ENCODE data around the gene PRRG4. TPM values are rescaled to one million over a fixed set of nuclear protein-coding genes. Genes with fewer than 3 reads are reported as not detected.

PRRG4 gene
- polyA plus RNA-seq, 1 donor (not counting 4 experiments of a cell fraction or from before 2014, with no cell fraction given), result 10.0 TPM

GRCh38 chr11:32843544-32843943, 13.8 kb downstream of the PRRG4 start:
- dilution Hi-C loops (cut with MboI; ENCODE audit: extremely low pct_ligation_motif_present, low sequenced_read_pairs), result no loop called here
- no peaks in the 10 kb centered on the region for H3K9me1 ChIP-seq (ENCODE audit: control insufficient read depth, extremely low read depth, insufficient read depth, low read length)
- no peaks in the 10 kb centered on the region for H3K9me3 ChIP-seq (ENCODE audit: control insufficient read depth, low read depth, low read length)
- no peak overlapping the region for H3K4me2 ChIP-seq (ENCODE audit: control insufficient read depth, extremely low read depth, insufficient read depth, low read depth, low read length)
- no peak overlapping the region for H3K27ac ChIP-seq (ENCODE audit: control insufficient read depth, insufficient read depth, low read length)
- no peaks in the 10 kb centered on the region for H3K27me3 ChIP-seq (ENCODE audit: control insufficient read depth, extremely low read depth, insufficient read depth, low read length)
- H3K4me1 ChIP-seq (ENCODE audit: control insufficient read depth, extremely low read depth, insufficient read depth, low read length), result peaks cover 8% of the 10 kb centered on the region
- no peak overlapping the region for H2AFZ ChIP-seq (ENCODE audit: control insufficient read depth, low read length)
- no peaks in the 10 kb centered on the region for H3K79me2 ChIP-seq (ENCODE audit: control insufficient read depth, insufficient read depth, low read length)
- H3K9ac ChIP-seq (ENCODE audit: control insufficient read depth, extremely low read depth, insufficient read depth, low read length), result no peak overlapping the region
- peaks cover 0 to 5% of the 10 kb centered on the region in 2 experiments for H3K36me3 ChIP-seq (ENCODE audit: control insufficient read depth in 2 of 2, extremely low read depth in 1 of 2, insufficient read depth in 2 of 2, low read length in 2 of 2)
- no peaks in the 10 kb centered on the region for H4K20me1 ChIP-seq (ENCODE audit: control insufficient read depth, extremely low read depth, insufficient read depth, low read length)
- no peak for FAIRE-seq
- DNase-seq (ENCODE audit: low read depth, low spot score), result no peak
- TF ChIP-seq CTCF (optimal IDR thresholded peaks at IDR 0.05 in 1 of 3, IDR thresholded peaks at IDR 0.05 in 1 of 3, conservative IDR thresholded peaks at IDR 0.05 in 1 of 3; ENCODE audit: extremely low read depth in 1 of 3, insufficient read depth in 2 of 3, low read length in 3 of 3) (no peak), EZH2 (IDR thresholded peaks at IDR 0.05; ENCODE audit: low read length) (no peak)
- H3K4me3 ChIP-seq (ENCODE audit: control insufficient read depth in 2 of 3, extremely low read depth in 1 of 3, insufficient read depth in 2 of 3, low read depth in 1 of 3, low read length in 3 of 3), result no peak overlapping the region

GRCh38 chr11:32847511-32847910, 17.8 kb downstream of the PRRG4 start:
- no peak for TF ChIP-seq EZH2 (IDR thresholded peaks at IDR 0.05; ENCODE audit: low read length)
- no peak for TF ChIP-seq CTCF (optimal IDR thresholded peaks at IDR 0.05 in 1 of 3, IDR thresholded peaks at IDR 0.05 in 1 of 3, conservative IDR thresholded peaks at IDR 0.05 in 1 of 3; ENCODE audit: extremely low read depth in 1 of 3, insufficient read depth in 2 of 3, low read length in 3 of 3)
- no peaks in the 10 kb centered on the region for H3K9me3 ChIP-seq (ENCODE audit: control insufficient read depth, low read depth, low read length)
- H2AFZ ChIP-seq (ENCODE audit: control insufficient read depth, low read length), result no peak overlapping the region
- FAIRE-seq (no peak), DNase-seq (ENCODE audit: low read depth, low spot score) (no peak)
- H3K4me3 ChIP-seq (ENCODE audit: control insufficient read depth in 2 of 3, extremely low read depth in 1 of 3, insufficient read depth in 2 of 3, low read depth in 1 of 3, low read length in 3 of 3), result no peak overlapping the region
- peaks cover 0 to 2% of the 10 kb centered on the region in 2 experiments for H3K36me3 ChIP-seq (ENCODE audit: control insufficient read depth in 2 of 2, extremely low read depth in 1 of 2, insufficient read depth in 2 of 2, low read length in 2 of 2)
- no peaks in the 10 kb centered on the region for H4K20me1 ChIP-seq (ENCODE audit: control insufficient read depth, extremely low read depth, insufficient read depth, low read length)
- H3K4me2 ChIP-seq (ENCODE audit: control insufficient read depth, extremely low read depth, insufficient read depth, low read depth, low read length), result no peak overlapping the region
- H3K4me1 ChIP-seq (ENCODE audit: control insufficient read depth, extremely low read depth, insufficient read depth, low read length), result peaks cover 8% of the 10 kb centered on the region
- no peak overlapping the region for H3K9ac ChIP-seq (ENCODE audit: control insufficient read depth, extremely low read depth, insufficient read depth, low read length)
- no peaks in the 10 kb centered on the region for H3K9me1 ChIP-seq (ENCODE audit: control insufficient read depth, extremely low read depth, insufficient read depth, low read length)
- H3K79me2 ChIP-seq (ENCODE audit: control insufficient read depth, insufficient read depth, low read length), result no peaks in the 10 kb centered on the region
- no peak overlapping the region for H3K27ac ChIP-seq (ENCODE audit: control insufficient read depth, insufficient read depth, low read length)
- dilution Hi-C loops (cut with MboI; ENCODE audit: extremely low pct_ligation_motif_present, low sequenced_read_pairs), result no loop called here
- no peaks in the 10 kb centered on the region for H3K27me3 ChIP-seq (ENCODE audit: control insufficient read depth, extremely low read depth, insufficient read depth, low read length)
